Natural killer cell treated with Interleukin-12 subunit alpha and Interleukin-12 subunit beta and Interleukin-15 and Interleukin-18, amount 100 ng/mL, for 72 hours (primary cell): ENCODE results near the gene SGCG. TPM values are rescaled to one million over a fixed set of nuclear protein-coding genes. Genes with fewer than 3 reads are reported as not detected.

Source experiments
- ATAC-seq, 2 donors: fragments of 150-1000 bp; cut with Tn5 transposase in 1 of 2; sonication (Bioruptor Pico), chemical (Tn5 transposase) in 1 of 2; 2 replicates each; pipeline ENCODE4 v1.10.0; 2021
- DNase-seq: peaks from one replicate; pipeline ENCODE4 v3.0.0; 2022; ENCODE audit warnings: low spot score
- H3K27ac Mint-ChIP-seq, 2 donors: 1 replicate in 1 of 2; 2 replicates in 1 of 2; pipeline ENCODE4 v1.8.0; 2022; ENCODE audit warnings: mixed read lengths in 2 of 2, mild to moderate bottlenecking in 1 of 2, moderate library complexity in 1 of 2
- H3K27me3 Mint-ChIP-seq, 2 donors: 1 replicate in 1 of 2; 2 replicates in 1 of 2; pipeline ENCODE4 v1.8.0; 2022; ENCODE audit warnings: mixed read lengths in 2 of 2
- H3K36me3 Mint-ChIP-seq: one replicate; pipeline ENCODE4 v1.8.0; 2022; ENCODE audit warnings: mixed read lengths
- H3K4me1 Mint-ChIP-seq, 2 donors: 1 replicate in 1 of 2; 2 replicates in 1 of 2; pipeline ENCODE4 v1.8.0; 2022; ENCODE audit warnings: low read depth in 2 of 2, mixed read lengths in 2 of 2, mild to moderate bottlenecking in 1 of 2
- H3K4me3 Mint-ChIP-seq: one replicate; pipeline ENCODE4 v1.8.0; 2022; ENCODE audit warnings: mixed read lengths
- H3K9me3 Mint-ChIP-seq: 2 replicates; pipeline ENCODE4 v1.8.0; 2022; ENCODE audit warnings: mixed read lengths
- total RNA-seq, 2 donors: library from RNA; stranded (reverse); gene quantifications; one replicate each; pipeline ENCODE4 v1.2.3, GENCODE V29; 2022

SGCG gene
- total RNA-seq, 2 donors from 2014 or later: not detected

DNA sequence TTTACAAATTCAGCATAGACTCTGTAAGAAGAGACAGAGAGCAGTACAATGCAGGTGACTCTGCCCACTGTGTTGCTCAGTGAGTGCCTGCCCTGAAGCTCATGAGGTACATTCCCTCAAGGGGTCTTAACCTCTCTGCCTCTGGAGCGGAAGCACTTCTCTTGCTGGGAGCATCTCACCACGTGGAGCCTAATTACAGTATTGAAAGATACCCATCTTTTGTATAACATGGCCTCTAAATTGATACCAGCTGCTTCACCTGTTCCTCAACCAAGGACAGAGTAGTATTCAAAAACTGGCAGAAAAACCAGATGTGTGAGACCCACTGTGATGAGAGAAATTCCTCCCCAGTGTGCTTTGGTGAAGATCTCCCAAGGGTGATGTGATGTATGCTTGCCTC lies 175.6 kb downstream of the SGCG start:
- DNase-seq: no peak
- Mint-ChIP-seq H3K36me3 (peaks cover 18% of the 10 kb centered on the region), H3K27ac (no peak overlapping the region), H3K9me3 (no peaks in the 10 kb centered on the region), H3K4me1 (peaks cover 0 to 12% of the 10 kb centered on the region in 2 donors), H3K4me3 (no peak overlapping the region), H3K27me3 (no peaks in the 10 kb centered on the region)
- ATAC-seq: no peak

- Mint-ChIP-seq H3K27me3 (no peaks in the 10 kb centered on the region), H3K4me1 (peaks cover 0 to 8% of the 10 kb centered on the region in 2 donors), H3K27ac (no peak overlapping the region), H3K9me3 (no peaks in the 10 kb centered on the region), H3K36me3 (peaks cover 18% of the 10 kb centered on the region), H3K4me3 (no peak overlapping the region)
- ATAC-seq (no peak), DNase-seq (no peak)
Observed at GRCh38 chr13:23357349-23357748, 176.6 kb downstream of the SGCG start.

DNA sequence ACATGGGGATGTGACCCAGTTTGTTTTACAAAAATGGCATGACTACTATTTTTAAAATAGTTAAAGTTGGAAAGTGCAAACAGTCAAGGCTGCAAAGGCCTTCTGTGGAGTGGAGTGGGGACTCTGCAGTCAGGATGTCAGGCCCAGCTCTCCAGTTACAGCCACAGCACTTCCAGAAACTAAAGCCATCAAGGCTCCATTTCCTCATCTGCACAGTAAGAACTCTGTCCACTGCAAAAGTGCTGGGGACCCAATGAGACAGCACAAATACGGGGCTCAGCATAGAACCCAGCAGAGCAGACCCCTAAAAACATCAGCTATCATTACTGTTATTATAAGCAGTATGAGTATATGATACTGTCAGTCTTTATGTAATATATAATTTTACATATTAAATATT lies 179.1 kb downstream of the SGCG start:
- no peak overlapping the region for H3K4me3 Mint-ChIP-seq
- DNase-seq: no peak
- peak overlapping the region in 1 of 2 donors; percentile 69 for H3K27ac Mint-ChIP-seq
- H3K27me3 Mint-ChIP-seq: no peaks in the 10 kb centered on the region
- H3K36me3 Mint-ChIP-seq: peaks cover 18% of the 10 kb centered on the region
- no peaks in the 10 kb centered on the region for H3K9me3 Mint-ChIP-seq
- no peak for ATAC-seq
- H3K4me1 Mint-ChIP-seq: peaks cover 0 to 8% of the 10 kb centered on the region in 2 donors

DNA sequence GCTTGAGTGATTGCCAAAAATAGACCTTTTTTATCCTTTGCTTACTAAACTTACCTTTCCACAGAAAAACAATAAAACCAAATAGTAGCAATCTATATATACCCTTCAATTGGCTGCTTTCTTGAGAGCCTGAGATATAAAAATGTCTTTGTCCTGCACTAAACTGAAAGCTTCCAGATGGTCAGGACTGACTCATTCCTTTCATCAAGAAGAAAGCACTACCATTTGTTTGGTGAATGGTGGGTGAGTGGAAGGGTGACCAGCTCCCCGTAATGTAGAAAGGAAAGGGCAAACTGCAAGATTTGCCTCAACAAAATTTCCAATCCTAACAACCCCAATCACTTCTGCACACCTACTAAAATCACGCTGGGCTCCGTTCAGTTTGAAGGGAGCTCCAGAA lies 184.9 kb downstream of the SGCG start:
- H3K27ac Mint-ChIP-seq: no peak overlapping the region
- no peaks in the 10 kb centered on the region for H3K9me3 Mint-ChIP-seq
- H3K4me3 Mint-ChIP-seq: no peak overlapping the region
- no peaks in the 10 kb centered on the region for H3K27me3 Mint-ChIP-seq
- H3K36me3 Mint-ChIP-seq: peaks cover 23% of the 10 kb centered on the region
- DNase-seq: no peak
- H3K4me1 Mint-ChIP-seq: peaks cover 0 to 4% of the 10 kb centered on the region in 2 donors
- no peak for ATAC-seq

DNA sequence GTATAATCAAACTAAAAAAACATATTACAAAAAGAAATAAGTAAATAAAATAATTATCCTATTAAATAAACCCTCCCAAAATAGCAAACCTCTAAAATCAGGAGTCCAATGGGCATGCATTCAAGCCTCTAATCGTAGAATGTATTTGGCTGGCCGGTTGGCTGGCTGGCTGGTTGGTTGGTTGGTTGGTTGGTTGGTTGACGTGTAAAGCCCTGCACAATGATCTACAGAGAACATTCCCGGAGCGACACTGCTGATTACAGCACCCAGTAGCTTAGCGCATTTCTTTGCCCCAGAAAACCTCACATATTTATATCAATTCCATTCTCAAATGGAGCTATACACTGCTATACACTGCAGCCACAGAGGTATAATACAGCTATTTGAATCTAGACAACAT lies 187.1 kb downstream of the SGCG start:
- Mint-ChIP-seq H3K36me3 (peaks cover 23% of the 10 kb centered on the region), H3K27me3 (no peaks in the 10 kb centered on the region), H3K9me3 (no peaks in the 10 kb centered on the region), H3K4me3 (no peak overlapping the region), H3K27ac (no peak overlapping the region), H3K4me1 (peaks cover 6 to 13% of the 10 kb centered on the region in 2 donors)
- DNase-seq (no peak), ATAC-seq (no peak)

GRCh38 chr13:23372264-23372906 lies 191.6 kb downstream of the SGCG start:
- Mint-ChIP-seq H3K27ac (no peak overlapping the region), H3K4me3 (peak overlapping the region; percentile 32), H3K4me1 (peaks cover 18 to 29% of the 10 kb centered on the region in 2 donors), H3K27me3 (peaks cover 0 to 1% of the 10 kb centered on the region in 2 donors), H3K9me3 (no peaks in the 10 kb centered on the region), H3K36me3 (peaks cover 5% of the 10 kb centered on the region)
- no peak for DNase-seq
- ATAC-seq: no peak
